ENCODE data around the gene RRAGD.

Gene RRAGD

DNA sequence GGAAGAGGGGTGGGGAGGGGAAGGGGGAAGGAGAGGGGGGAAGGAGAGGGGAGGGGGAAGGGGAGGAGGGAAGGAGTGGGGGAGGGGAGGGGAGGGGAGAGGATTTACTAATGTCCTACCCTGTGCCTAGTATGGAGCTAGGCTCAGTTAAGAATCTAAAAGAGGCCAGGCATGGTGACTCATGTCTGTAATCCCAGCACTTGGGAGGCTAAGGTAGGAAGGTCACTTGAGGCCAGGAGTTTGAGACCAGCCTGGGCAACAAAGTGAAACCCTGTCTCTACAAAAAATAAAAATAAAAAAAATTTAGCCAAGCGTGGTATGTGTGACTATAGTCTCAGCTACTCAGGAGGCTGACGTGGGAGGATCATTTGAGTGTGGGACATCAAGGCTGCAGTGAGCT, 72.5 kb downstream of the RRAGD start:
- DNase-seq (ENCODE audit: low read depth), result no peak

DNA sequence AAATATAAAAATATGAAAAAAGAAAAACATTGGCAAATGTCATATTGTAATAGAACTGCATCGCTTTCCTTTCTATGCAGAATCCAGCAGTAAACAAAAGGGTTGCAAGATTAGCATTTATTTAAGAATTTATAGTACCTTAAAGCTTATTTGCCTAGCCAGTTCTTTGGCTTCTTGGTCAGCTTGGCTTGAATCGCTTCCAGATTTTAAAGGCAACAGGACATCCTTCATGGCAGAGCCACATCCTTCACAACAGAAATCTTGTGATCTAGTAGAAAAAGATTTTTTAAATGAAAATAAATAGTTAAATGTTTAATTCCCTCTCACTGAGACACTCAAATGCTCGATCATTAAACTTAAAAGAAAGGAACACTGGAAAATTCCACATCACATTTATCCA, 76.9 kb downstream of the RRAGD start:
- no peak for DNase-seq (ENCODE audit: low read depth)

DNA sequence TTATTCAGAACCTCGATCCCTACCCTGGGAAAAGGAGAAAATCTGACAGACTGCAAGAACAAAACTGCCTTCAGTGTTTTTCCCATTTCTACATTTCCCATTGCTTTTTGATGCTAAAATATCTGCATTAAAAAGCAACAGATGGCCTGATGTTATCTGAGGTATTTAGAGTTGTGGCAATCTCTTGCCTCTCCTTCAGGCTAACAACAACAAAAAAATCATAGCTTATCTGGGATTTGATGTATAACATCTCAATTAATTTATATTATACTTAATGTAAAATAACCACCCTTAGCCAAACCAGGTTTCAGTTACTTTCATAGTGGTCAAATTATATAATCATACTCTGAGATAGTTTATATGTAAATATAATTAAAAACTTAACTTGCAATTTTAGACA, 81.2 kb downstream of the RRAGD start:
- DNase-seq (ENCODE audit: low read depth), result no peak

DNA sequence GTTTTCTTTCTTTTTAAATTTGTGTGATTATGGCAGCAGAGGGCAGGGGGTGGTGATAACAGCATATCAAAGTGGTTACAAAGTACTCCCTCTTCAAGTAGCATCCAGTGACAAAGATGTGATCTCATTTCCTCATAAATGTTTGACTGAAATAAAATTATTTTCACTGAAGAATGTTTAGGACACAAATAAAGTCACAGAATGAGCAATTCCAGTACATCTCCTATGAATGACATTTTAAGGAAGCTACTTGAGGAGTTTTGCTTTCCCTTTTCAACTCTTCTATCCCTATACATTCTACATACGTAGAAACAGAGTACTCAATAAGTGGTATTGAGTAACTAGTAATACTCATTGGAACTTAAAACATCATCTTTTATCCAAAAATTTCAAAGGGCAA, 83.1 kb downstream of the RRAGD start:
- DNase-seq (ENCODE audit: low read depth), result no peak

DNA sequence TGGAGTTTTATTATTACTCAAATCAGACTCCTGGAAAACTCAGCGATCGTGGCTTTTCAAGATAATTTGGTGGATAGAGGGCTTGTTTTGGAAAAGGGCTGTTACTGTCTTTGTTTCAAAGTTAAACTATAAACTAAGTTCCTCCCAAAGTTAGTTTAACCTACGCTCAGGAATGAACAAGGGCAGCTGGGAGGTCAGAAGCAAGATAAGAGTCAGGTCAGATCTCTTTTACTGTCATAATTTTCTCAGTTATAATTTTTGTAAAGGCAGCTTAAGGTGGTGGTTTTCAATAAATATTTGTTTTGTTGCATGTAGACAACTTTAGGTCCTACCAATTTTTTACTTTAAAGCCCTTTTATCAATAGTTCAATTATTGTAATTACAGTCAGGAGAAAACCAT, 87.8 kb downstream of the RRAGD start:
- no peak for DNase-seq (ENCODE audit: low read depth)

DNA sequence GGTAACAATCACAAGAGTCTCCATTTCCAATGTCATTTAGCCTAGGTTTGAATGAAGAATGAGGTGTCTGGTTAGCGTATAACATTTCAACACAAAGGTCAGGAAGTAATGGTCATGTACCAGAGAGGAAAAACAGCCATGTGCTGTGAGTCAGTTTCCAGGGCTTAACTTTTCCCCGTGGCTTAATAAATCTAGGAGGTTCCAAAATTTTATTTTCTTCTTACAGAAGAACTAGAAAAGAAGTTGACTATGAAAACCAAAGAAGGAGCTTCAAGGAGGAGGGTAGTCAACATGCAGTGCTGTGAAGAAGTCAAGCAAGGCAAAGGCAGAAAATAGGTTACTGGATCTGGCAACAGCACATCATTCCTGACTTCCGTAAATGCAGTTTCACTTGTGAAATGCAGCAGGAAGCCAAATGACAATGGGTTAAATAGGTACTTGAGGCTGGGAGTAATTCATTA, 88.5 kb downstream of the RRAGD start:
- no peak for DNase-seq (ENCODE audit: low read depth)

DNA sequence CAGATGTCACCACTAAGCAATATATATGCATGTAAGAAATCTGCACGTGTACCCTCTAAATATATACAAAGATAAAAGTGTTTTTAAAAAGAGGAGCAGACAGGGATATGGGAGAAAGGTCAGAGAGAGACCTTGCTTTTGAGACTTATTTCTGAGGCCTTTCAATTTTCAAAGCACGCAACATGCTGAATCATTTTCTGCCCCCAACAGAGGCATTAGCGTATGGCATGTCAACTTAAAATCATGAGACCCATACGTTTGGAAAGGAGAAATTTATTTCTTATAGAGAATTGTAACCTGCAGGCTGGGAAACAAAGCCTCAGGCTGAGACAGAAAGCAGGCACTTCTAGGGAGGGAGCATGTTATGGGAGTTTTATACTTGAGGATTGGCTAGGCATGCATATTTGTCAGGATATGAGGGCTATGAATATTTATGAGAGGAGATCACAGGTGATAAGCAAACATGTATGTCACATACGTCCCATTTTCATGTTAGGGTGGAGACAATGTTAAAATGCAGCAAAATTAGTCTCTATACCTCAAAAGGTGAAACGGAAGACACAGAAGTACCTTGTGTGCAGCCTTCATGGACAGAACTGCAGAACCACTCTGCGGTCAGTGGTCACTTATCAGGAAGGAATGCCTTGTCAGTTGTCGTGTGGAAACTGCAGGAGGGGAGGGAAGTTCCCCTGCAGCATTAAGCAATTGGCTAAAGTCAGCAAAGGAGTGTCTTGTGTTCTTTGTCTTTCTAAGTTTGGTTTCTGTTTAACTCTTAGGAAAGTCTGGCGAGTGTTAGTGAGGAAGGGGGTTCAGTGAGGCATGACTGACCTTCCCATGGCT, 90.7 kb downstream of the RRAGD start:
- no peak for DNase-seq (ENCODE audit: low read depth)

DNA sequence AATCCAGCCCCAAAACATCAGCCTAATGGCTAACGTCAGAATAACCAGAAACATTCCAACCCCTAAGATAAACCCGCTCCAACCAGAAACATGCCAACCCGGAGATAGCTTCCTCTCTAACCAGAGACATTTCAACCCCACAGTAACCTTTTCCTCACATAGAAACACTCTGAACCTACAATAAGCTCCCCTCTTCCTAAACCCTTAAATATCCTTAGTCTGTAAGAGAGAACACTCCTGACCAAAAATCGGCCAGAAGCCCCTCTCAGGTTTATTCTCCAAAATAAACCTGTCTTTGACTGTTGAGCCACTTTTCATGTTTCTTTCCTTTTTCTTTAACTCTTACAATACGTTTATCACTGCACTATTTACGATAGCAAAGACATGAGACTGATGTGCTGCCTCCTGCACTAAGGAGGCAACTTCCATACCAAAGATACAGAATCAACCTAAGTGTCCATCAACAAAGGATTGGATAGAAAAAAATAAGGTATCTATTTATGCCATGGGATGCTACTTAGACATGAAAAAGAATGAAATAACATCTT, 92.0 kb downstream of the RRAGD start:
- DNase-seq (ENCODE audit: low read depth), result no peak

DNA sequence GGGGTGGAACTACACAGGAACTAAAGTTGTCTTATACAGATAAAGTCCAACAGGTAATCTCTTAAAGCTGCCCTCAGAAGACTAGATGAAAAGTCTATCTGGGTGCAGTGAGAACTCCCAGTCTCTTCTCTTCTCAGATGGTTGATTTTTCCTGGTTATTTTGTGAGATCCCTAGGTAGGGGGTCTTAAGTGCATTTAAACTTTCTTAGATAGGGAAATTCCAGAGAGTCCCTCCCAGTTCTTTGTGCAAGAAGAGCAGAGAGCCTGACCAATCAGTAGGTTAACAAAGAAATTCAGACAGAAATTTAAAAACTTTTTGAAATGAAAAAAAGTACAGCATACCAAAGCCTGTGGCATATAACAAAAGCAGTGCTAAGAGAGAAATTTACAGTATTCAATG, 95.0 kb downstream of the RRAGD start:
- DNase-seq (ENCODE audit: low read depth), result no peak

DNA sequence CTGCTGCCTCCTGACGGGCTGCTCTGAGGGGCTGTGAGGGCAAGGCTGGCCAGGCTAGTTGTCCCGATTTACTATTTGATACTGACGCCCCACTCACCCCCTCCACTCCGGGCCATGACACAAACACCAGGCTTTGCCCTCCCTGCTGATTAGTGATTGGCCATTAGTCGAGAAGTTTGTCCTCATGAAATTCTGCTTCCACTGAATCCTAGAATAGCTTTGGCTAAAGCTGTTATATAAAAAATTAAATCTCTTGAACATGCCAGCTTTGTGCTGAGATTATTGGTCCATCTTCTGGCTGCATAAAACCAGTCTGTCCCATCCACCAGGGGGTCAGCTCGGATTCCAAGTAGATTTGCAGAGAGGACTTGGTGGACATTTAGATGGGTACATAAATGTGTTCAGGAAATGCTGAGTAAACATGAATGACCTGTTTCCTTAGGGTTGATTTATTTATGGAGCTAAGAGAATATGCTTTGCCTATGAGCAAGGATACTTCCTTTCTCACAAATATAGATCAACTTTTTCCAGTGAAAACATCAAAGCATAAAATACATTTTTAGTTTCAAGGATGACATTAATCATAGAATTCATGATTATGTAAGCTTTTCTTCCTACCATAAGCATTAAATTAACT, 96.7 kb downstream of the RRAGD start, which contains the start of gene GABRR2:
TSS of gene GABRR2 (minus strand) at position 51 of the 637 bp plus-strand sequence. CDS start 134 bp downstream, outside the sequence.
- no peak for DNase-seq (ENCODE audit: low read depth)

DNA sequence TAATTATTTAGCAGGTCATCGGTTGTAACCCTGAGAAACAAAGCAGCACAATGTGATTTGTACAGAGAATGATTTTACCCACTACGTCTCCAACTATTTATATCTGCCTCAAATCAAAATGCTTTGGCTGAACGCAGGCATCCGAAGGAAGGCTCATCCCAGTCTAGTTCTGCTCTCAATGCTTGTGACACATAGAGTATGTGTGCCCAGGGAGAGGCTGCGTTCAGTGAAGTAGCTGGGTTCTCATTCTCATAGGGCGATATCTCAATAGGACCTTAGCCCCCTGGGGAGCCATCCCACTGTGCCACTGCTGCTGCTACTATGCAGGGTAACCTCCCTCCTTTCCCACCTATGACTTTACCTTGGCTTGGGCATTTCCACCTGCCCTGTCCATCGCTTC, 97.4 kb downstream of the RRAGD start:
- DNase-seq (ENCODE audit: low read depth), result no peak

Measured in activated T-cell treated with anti-CD3 and anti-CD28 coated beads for 24 hours (primary cell).